Measurements from ENCODE around the gene HNRNPA3. TPM values are rescaled to one million over a fixed set of nuclear protein-coding genes. Genes with fewer than 3 reads are reported as not detected.

Gene HNRNPA3
- total and polyA plus RNA-seq, 2 experiments from 2014 or later: 15.0 to 51.0 TPM

DNA sequence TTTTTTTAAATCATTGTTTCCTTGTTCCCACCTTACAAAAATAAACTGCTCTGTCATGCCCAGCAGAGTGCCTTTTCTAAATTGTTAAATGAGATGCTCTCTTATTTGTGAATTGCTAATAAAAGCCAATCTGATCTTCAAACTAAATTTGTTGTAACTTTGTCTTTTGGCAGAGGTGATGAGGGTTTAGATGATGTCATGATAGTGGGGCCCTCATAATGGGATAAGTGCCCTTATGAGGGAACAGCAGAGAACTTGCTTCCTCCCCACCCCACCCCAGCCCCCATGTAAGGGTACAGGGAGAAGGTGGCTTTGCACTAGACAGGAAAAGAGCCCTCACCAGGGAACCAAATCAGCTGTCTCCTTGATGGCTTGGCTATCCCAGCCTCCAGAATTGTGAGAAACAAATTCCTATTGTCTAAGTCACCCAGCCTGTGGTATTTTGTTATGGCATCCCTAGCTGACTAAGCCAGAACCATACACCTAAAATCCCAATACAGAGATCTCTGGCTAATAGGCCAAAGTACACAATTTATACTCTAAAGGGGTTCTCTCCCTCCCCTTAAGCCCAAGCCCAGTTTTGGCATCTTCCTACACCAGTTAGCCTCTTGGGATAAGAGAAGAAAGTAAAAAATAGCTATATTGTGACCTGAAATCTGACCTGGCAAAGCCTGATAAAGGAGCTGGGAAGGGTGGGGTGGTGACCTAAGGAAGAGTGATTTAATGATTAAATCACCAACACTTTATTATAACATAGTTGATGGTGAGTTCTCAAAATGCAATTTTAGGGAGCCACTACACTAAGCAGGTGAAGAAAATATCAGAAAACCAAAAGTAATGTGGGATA is 40.3 kb upstream of the HNRNPA3 start:
- no peak overlapping the region for H3K9ac ChIP-seq
- 0 out of 2 replicates have a peak overlapping the region, but pooled peaks have one; percentile 16 for H3K27ac ChIP-seq
- peak; percentile 81 for DNase-seq
- TF ChIP-seq EZH2 (IDR thresholded peaks at IDR 0.05; ENCODE audit: insufficient read depth, poor library complexity, severe bottlenecking): no peak
- TF ChIP-seq EZH2phosphoT487 (IDR thresholded peaks at IDR 0.05; ENCODE audit: insufficient read depth, low read depth): no peak
- H3K9me3 ChIP-seq (ENCODE audit: low read depth): no peaks in the 10 kb centered on the region
- H3K4me2 ChIP-seq (ENCODE audit: unreplicated experiment): peak overlapping the region; percentile 9
- H3K4me1 ChIP-seq (ENCODE audit: insufficient read depth): peaks cover 21% of the 10 kb centered on the region
- peaks cover 6% of the 10 kb centered on the region for H3F3A ChIP-seq (ENCODE audit: insufficient read depth)
- H3K4me3 ChIP-seq: no peak overlapping the region; the same call in 1 of the 2 replicates
- no peaks in the 10 kb centered on the region for H3K9me2 ChIP-seq (ENCODE audit: insufficient read depth)
- in situ Hi-C loops (cut with MboI): loop anchor here (25.0 kb wide), 2 partner anchors 440 to 565 kb away; a partner anchor contains a TSS
- H2AFZ ChIP-seq: no peak overlapping the region
- no peaks in the 10 kb centered on the region for H3K27me3 ChIP-seq (replicated peaks; ENCODE audit: insufficient read depth)
- no peaks in the 10 kb centered on the region for H3K79me2 ChIP-seq (ENCODE audit: insufficient read depth)
- no peaks in the 10 kb centered on the region for H4K20me1 ChIP-seq (ENCODE audit: insufficient read depth)
- H3K36me3 ChIP-seq (ENCODE audit: low read depth): no peaks in the 10 kb centered on the region

DNA sequence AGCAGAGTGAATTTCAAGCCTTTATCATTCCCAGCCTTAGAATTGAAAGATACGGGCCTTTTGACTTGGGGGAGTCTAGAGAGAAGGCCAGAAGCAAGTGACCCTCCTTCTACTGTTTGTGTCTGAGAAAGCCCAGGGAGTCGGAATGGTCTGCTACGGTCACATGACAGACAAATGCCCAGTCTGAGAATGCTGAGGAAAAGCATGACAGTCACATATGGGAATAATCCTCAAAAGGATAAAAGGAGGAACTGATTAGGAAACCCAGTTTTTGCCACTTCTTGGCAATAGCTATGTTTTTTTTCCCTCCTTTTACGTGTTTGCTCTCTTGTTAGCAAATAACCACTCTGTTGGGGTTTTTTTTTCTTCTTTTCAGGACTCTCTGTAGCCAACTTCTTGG is 38.1 kb upstream of the HNRNPA3 start:
- in situ Hi-C loops (cut with MboI): loop anchor here (25.0 kb wide), 2 partner anchors 438 to 563 kb away; a partner anchor contains a TSS
- H3K4me2 ChIP-seq (ENCODE audit: unreplicated experiment): no peak overlapping the region
- DNase-seq: peak; percentile 5
- H3K27me3 ChIP-seq (replicated peaks; ENCODE audit: insufficient read depth): no peaks in the 10 kb centered on the region
- no peak for TF ChIP-seq EZH2phosphoT487 (IDR thresholded peaks at IDR 0.05; ENCODE audit: insufficient read depth, low read depth)
- TF ChIP-seq EZH2 (IDR thresholded peaks at IDR 0.05; ENCODE audit: insufficient read depth, poor library complexity, severe bottlenecking): no peak
- no peak overlapping the region for H3K4me3 ChIP-seq
- H4K20me1 ChIP-seq (ENCODE audit: insufficient read depth): no peaks in the 10 kb centered on the region
- H3K9me3 ChIP-seq (ENCODE audit: low read depth): no peaks in the 10 kb centered on the region
- H3K9ac ChIP-seq: no peak overlapping the region
- no peaks in the 10 kb centered on the region for H3K79me2 ChIP-seq (ENCODE audit: insufficient read depth)
- no peaks in the 10 kb centered on the region for H3K9me2 ChIP-seq (ENCODE audit: insufficient read depth)
- peaks cover 15% of the 10 kb centered on the region for H3K4me1 ChIP-seq (ENCODE audit: insufficient read depth)
- peak overlapping the region; percentile 57; the same call in 1 of the 2 replicates for H2AFZ ChIP-seq
- H3K27ac ChIP-seq: no peak overlapping the region
- peaks cover 6% of the 10 kb centered on the region for H3F3A ChIP-seq (ENCODE audit: insufficient read depth)
- no peaks in the 10 kb centered on the region for H3K36me3 ChIP-seq (ENCODE audit: low read depth)
- 40 to 42% methylated on average over 4 of the region's 4 CpGs for whole genome bisulfite sequencing, 2 experiments (ENCODE audit: low coverage in 1 of 2, low lambda C conversion rate in 2 of 2, missing lambda C conversion rate in 2 of 2)

DNA sequence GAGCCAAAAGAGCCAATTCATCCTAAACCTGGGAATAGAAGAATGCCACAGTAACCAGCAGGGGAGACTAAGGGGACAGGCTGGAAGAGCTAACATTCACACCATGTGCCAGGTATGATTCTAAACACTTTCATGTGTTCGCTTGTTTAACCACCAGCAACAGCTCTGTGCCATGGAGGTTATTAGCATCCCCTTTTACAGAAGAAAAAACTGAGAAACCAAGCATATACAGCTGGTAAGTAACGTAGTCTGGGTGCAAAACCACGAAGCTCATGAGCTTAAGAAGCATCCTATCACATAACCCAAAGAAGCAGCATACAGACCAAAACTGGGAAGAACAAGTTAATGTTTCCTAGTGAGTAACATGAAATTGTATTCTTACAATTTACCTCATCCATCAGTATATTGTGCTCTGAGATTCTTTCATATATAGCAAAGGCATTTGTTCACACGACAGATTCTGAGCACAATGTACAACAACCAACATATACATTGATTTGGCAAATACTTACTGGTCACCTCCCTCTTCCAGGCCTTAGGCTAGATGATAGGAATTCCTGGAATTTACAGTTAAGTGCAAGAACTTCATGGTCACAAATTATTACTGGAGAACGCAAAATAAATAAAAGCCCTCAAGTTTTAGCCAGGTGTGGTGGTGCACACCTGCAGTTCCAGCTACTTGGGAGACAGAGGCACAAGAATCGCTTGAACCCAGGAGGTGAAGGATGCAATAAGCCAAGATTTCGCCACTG is 36.5 kb upstream of the HNRNPA3 start:
- no peaks in the 10 kb centered on the region for H4K20me1 ChIP-seq (ENCODE audit: insufficient read depth)
- in situ Hi-C loops (cut with MboI): no loop called here
- H3K79me2 ChIP-seq (ENCODE audit: insufficient read depth): no peaks in the 10 kb centered on the region
- TF ChIP-seq EZH2phosphoT487 (IDR thresholded peaks at IDR 0.05; ENCODE audit: insufficient read depth, low read depth) (no peak), EZH2 (IDR thresholded peaks at IDR 0.05; ENCODE audit: insufficient read depth, poor library complexity, severe bottlenecking) (no peak)
- H3K4me3 ChIP-seq: no peak overlapping the region
- no peaks in the 10 kb centered on the region for H3K27me3 ChIP-seq (replicated peaks; ENCODE audit: insufficient read depth)
- no peak overlapping the region for H3K9ac ChIP-seq
- peaks cover 6% of the 10 kb centered on the region for H3F3A ChIP-seq (ENCODE audit: insufficient read depth)
- H3K4me1 ChIP-seq (ENCODE audit: insufficient read depth): peaks cover 15% of the 10 kb centered on the region
- no peak overlapping the region for H3K4me2 ChIP-seq (ENCODE audit: unreplicated experiment)
- H3K9me3 ChIP-seq (ENCODE audit: low read depth): no peaks in the 10 kb centered on the region
- WGBS, 2 experiments (ENCODE audit: low coverage in 1 of 2, low lambda C conversion rate in 2 of 2, missing lambda C conversion rate in 2 of 2): 92 to 94% methylated on average over 7 of the region's 7 CpGs
- H3K27ac ChIP-seq: no peak overlapping the region
- H3K9me2 ChIP-seq (ENCODE audit: insufficient read depth): no peaks in the 10 kb centered on the region
- no peaks in the 10 kb centered on the region for H3K36me3 ChIP-seq (ENCODE audit: low read depth)
- no peak overlapping the region for H2AFZ ChIP-seq
- no peak for DNase-seq

DNA sequence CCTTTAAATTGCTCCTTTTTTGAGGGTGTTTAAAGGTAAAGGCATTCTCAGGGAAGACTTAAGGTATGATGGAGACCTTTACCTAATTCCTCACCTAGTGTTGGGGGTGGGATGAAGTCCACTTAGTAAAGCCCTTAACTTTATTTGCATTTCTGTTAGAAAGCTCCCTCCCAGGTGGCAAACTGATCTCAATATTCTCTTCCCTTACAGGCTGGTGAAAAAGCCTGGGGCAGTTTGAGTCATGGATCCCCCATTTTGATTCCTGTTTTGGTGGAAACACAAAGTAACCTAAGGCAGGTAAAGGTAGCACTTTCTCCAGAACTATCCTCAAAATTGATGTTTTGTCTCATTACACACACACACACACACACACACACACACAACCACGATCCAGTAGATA is 33.8 kb upstream of the HNRNPA3 start:
- WGBS, 2 experiments (ENCODE audit: low coverage in 1 of 2, low lambda C conversion rate in 2 of 2, missing lambda C conversion rate in 2 of 2): 89 to 100% methylated on average over 1 of the region's 1 CpG
- Histone ChIP-seq H4K20me1 (ENCODE audit: insufficient read depth) (no peaks in the 10 kb centered on the region), H3K79me2 (ENCODE audit: insufficient read depth) (no peaks in the 10 kb centered on the region), H3K4me3 (no peak overlapping the region), H2AFZ (no peak overlapping the region), H3K27ac (no peak overlapping the region), H3K9ac (no peak overlapping the region), H3K9me3 (ENCODE audit: low read depth) (no peaks in the 10 kb centered on the region), H3K4me2 (ENCODE audit: unreplicated experiment) (no peak overlapping the region), H3K9me2 (ENCODE audit: insufficient read depth) (no peaks in the 10 kb centered on the region), H3K4me1 (ENCODE audit: insufficient read depth) (no peaks in the 10 kb centered on the region; the same call in 1 of the 2 replicates), H3F3A (ENCODE audit: insufficient read depth) (no peaks in the 10 kb centered on the region), H3K36me3 (ENCODE audit: low read depth) (no peaks in the 10 kb centered on the region), H3K27me3 (replicated peaks; ENCODE audit: insufficient read depth) (no peaks in the 10 kb centered on the region)
- in situ Hi-C loops (cut with MboI): no loop called here
- TF ChIP-seq EZH2phosphoT487 (IDR thresholded peaks at IDR 0.05; ENCODE audit: insufficient read depth, low read depth): no peak
- no peak for TF ChIP-seq EZH2 (IDR thresholded peaks at IDR 0.05; ENCODE audit: insufficient read depth, poor library complexity, severe bottlenecking)
- DNase-seq: no peak

Measured in GM23248 (cell line).